Fibroblast of pulmonary artery (primary cell): ENCODE results near the gene CHM.
A peak's percentile ranks its signal among the peaks of the same experiment; 100 is the strongest.
"Not testable (repeated sequence)": the region's sequence is repeated elsewhere in the genome, so short reads cannot be mapped to it uniquely, and the experiment has no call there.

ENCODE experiments used
- DNase-seq: peaks from one replicate; pipeline ENCODE4 v3.0.0-alpha.2; 2010; ENCODE audit warnings: low read depth
- H3K4me3 ChIP-seq: replicated peaks from 2 replicates; pipeline ENCODE4 v1.5.1; 2011; ENCODE audit warnings: low read depth, mild to moderate bottlenecking, control low read depth, low read length, moderate library complexity
- CTCF ChIP-seq: IDR thresholded peaks from 2 replicates; pipeline ENCODE4 v1.5.1; 2011; ENCODE audit warnings: mild to moderate bottlenecking, control low read depth, low read length, inconsistent platforms; ENCODE audit errors: missing control alignments

Gene CHM

GRCh38 chrX:85980286-85980685 lies 67.1 kb downstream of the CHM start:
- no peak overlapping the region for H3K4me3 ChIP-seq
- TF ChIP-seq CTCF: no peak
- DNase-seq: no peak

- no peak for DNase-seq
- no peak for TF ChIP-seq CTCF
- H3K4me3 ChIP-seq: no peak overlapping the region
Measured at GRCh38 chrX:85977218-85977617, 70.1 kb downstream of the CHM start.

- H3K4me3 ChIP-seq, DNase-seq: not testable (repeated sequence)
Measured at GRCh38 chrX:85972351-85972750, 75.0 kb downstream of the CHM start.

DNA sequence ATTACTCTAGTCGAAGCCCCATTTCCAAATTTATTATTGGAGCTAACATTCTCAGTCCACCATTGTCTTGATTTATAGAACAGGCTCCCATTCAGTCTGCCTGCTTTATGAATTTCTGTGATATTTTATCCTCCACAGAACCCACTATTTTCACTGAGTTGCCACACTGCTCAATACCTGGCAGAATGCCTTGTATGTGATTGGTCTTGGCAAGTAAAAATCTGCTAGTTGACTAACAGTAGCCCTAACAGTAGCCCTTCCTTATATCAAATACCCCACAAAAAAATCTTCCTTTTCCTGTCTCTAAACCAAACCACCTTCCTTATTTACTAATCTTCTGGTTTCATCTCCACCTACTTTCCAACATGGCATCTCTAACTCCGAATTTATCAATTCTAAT lies 82.6 kb downstream of the CHM start:
- TF ChIP-seq CTCF: no peak
- peak; percentile 7 for DNase-seq
- no peak overlapping the region for H3K4me3 ChIP-seq

GRCh38 chrX:85963736-85964135 lies 83.6 kb downstream of the CHM start:
- DNase-seq: peak; percentile 72
- no peak overlapping the region for H3K4me3 ChIP-seq

GRCh38 chrX:85955510-85955909 lies 91.8 kb downstream of the CHM start:
- no peak overlapping the region for H3K4me3 ChIP-seq
- DNase-seq: no peak
- TF ChIP-seq CTCF: no peak

More at GRCh38 chrX:85963736-85964135, 83.6 kb downstream of the CHM start:
- TF ChIP-seq CTCF: no peak

DNA sequence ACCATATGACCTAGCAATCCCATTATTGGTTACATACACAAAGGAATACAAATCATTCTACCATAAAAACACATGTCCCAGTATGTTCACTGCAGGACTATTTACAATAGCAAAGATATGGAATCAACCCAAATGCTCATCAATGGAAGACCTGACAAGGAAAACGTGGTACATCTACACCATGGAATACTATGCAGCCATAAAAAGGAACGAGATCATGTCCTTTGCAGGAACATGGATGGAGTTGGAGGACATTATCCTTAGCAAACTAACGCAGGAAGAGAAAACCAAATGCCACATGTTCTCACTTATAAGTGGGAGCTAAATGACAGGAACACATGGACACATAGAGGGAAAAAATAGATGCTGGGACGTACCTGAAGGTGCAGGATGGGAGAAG lies 102.6 kb downstream of the CHM start:
- not testable (repeated sequence) for H3K4me3 ChIP-seq, DNase-seq

- TF ChIP-seq CTCF: no peak
- H3K4me3 ChIP-seq: no peak overlapping the region
- no peak for DNase-seq
Measured at GRCh38 chrX:85941275-85941674, 106.1 kb downstream of the CHM start.

DNA sequence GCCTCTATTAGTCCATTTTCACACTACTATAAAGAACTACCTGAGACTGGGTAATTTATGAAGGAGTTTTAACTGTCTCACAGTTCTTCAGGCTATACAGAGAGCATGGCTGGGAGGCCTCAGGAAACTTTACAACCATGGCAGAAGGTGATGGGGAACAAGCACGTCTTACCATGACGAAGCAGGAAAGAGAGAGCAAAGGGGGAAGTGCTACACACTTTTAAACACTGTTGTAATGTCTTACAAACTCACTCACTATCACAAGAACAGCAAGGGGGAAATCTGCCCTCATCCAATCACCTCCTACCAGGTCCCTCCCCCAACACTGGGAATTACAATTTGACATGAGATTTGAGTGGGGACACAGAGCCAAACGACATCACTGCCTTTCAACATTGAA lies 107.4 kb downstream of the CHM start:
- H3K4me3 ChIP-seq, DNase-seq: not testable (repeated sequence)

GRCh38 chrX:85934399-85934798 lies 113.0 kb downstream of the CHM start:
- H3K4me3 ChIP-seq, DNase-seq: not testable (repeated sequence)
